PC-9 (cell line): Measurements from ENCODE around the gene SPATA20. TPM values are rescaled to one million over a fixed set of nuclear protein-coding genes. Genes with fewer than 3 reads are reported as not detected.

Experiments used
- BruUV-seq: library from RNA; stranded (reverse); fragments of 400-500 nt; replicated peaks from 2 replicates; lab custom pipeline; 2021; lab: Mats Ljungman, UMichigan
- CTCF ChIA-PET: fragments of 300-600 bp; sonication (Branson Sonifier 250); formaldehyde crosslinking; loops from one replicate; lab custom pipeline; 2022; ENCODE audit warnings: antibody characterized with exemption; lab: Charles Lee
- POLR2A ChIA-PET: fragments of 300-600 bp; sonication (Branson Sonifier 250); formaldehyde crosslinking; loops from one replicate; lab custom pipeline; 2022; ENCODE audit warnings: antibody characterized with exemption; ENCODE audit not compliant: unreplicated experiment; lab: Charles Lee
- DNase-seq, 2 experiments: peaks; one replicate each; pipeline versions ENCODE4 v3.0.0 to v3.0.0-alpha.2; 2015 to 2022; ENCODE audit warnings: mixed read lengths in 1 of 2
- H2AFZ ChIP-seq: fragments of 200-600 bp; sonication (generic); 2 replicates; pipeline ENCODE4 v1.8.1; 2017; ENCODE audit warnings: antibody characterized with exemption
- H3F3A ChIP-seq: fragments of 200-600 bp; sonication (generic); 2 replicates; pipeline ENCODE4 v1.8.1; 2017; ENCODE audit warnings: antibody characterized with exemption, mild to moderate bottlenecking, low read depth; ENCODE audit not compliant: insufficient read depth
- H3K27ac ChIP-seq: fragments of 200-600 bp; sonication (generic); 2 replicates; pipeline ENCODE4 v1.6.1; 2016; ENCODE audit warnings: mixed run types
- H3K27me3 ChIP-seq: fragments of 200-600 bp; sonication (generic); 2 replicates; pipeline ENCODE4 v1.6.1; 2016; ENCODE audit warnings: low read depth, mixed run types; ENCODE audit not compliant: insufficient read depth
- H3K36me3 ChIP-seq: fragments of 200-600 bp; sonication (generic); 2 replicates; pipeline ENCODE4 v1.6.1; 2016; ENCODE audit warnings: low read depth, mixed run types
- H3K4me1 ChIP-seq: fragments of 200-600 bp; sonication (generic); replicated peaks from 2 replicates; pipeline ENCODE4 v1.6.1; 2016; ENCODE audit warnings: mixed run types; ENCODE audit not compliant: insufficient read depth
- H3K4me2 ChIP-seq: fragments of 200-600 bp; sonication (generic); 2 replicates; pipeline ENCODE4 v1.6.1; 2017; ENCODE audit warnings: mixed run types
- H3K4me3 ChIP-seq: fragments of 200-600 bp; sonication (generic); 2 replicates; pipeline ENCODE4 v1.6.1; 2016; ENCODE audit warnings: mixed run types
- H3K79me2 ChIP-seq: fragments of 200-600 bp; sonication (generic); 2 replicates; pipeline ENCODE4 v1.6.1; 2017; ENCODE audit warnings: low read depth, mixed run types
- H3K9me2 ChIP-seq: fragments of 200-600 bp; sonication (generic); 2 replicates; pipeline ENCODE4 v1.8.1; 2017; ENCODE audit warnings: mild to moderate bottlenecking; ENCODE audit not compliant: insufficient read depth
- H3K9me3 ChIP-seq: fragments of 200-600 bp; sonication (generic); 2 replicates; pipeline ENCODE4 v1.8.1; 2016; ENCODE audit warnings: low read depth; ENCODE audit not compliant: insufficient read depth
- H4K20me1 ChIP-seq: fragments of 200-600 bp; sonication (generic); 2 replicates; pipeline ENCODE4 v1.8.1; 2017; ENCODE audit not compliant: insufficient read depth
- CTCF ChIP-seq: fragments of 200-600 bp; sonication (generic); conservative IDR thresholded peaks from 2 replicates; pipeline ENCODE4 v1.6.1; 2017; ENCODE audit warnings: mixed run types, antibody characterized with exemption, mild to moderate bottlenecking, moderate library complexity
- EZH2 ChIP-seq: fragments of 200-600 bp; sonication (generic); IDR thresholded peaks from 2 replicates; pipeline ENCODE4 v1.8.0; 2017; ENCODE audit warnings: antibody characterized with exemption, low read depth
- intact Hi-C: fragments of 100-400 bp; cut with micrococcal nuclease; formaldehyde crosslinking; loops from one replicate; pipeline ENCODE4 v1.10.0; 2022; ENCODE audit not compliant: unreplicated experiment
- total RNA-seq: library from RNA; stranded (reverse); gene quantifications from 2 replicates; pipeline ENCODE4 v1.2.3, GENCODE V29; 2021

SPATA20 gene
- total RNA-seq, 1 experiment from 2014 or later, result 41.5 TPM

GRCh38 chr17:50532452-50533024 lies 14.4 kb upstream of the SPATA20 start, which contains the start of gene EPN3:
EPN3 (plus strand) TSS chr17:50532735; CDS start chr17:50536557, 3,822 bp downstream.
- Histone ChIP-seq H3K4me2 (peak within 1 kb of the TSS; percentile 80), H3K4me3 (peak within 1 kb of the TSS; percentile 89), H2AFZ (peak within 1 kb of the TSS; percentile 76), H3K4me1 (peaks cover 42% of the 10 kb centered on the region), H4K20me1 (no peaks in the 10 kb centered on the region; the same call in 1 of the 2 replicates), H3F3A (peaks cover 21% of the 10 kb centered on the region), H3K36me3 (peaks cover 4% of the 10 kb centered on the region; the same call in 1 of the 2 replicates), H3K27me3 (no peaks in the 10 kb centered on the region), H3K9me3 (no peaks in the 10 kb centered on the region), H3K79me2 (peaks cover 35% of the 10 kb centered on the region), H3K9me2 (no peaks in the 10 kb centered on the region), H3K27ac (peak within 1 kb of the TSS; percentile 51)
- BruUV-seq, result no TSS peak
- ChIA-PET CTCF (no interaction called here), POLR2A (interaction anchor here (0.6 kb wide), 1 partner anchor 184 kb away, joined by 7 read pairs; no protein-coding TSS in a partner anchor)
- intact Hi-C loops, result loop anchor here (2.0 kb wide), 1 partner anchor 22 kb away; no protein-coding TSS in a partner anchor
- peak; percentile 80 for DNase-seq
- TF ChIP-seq CTCF (no peak), EZH2 (no peak)

- ChIA-PET POLR2A (interaction anchor here (0.5 to 0.6 kb wide), 3 partner anchors 10 to 183 kb away, joined by 3 to 7 read pairs (median 5); no protein-coding TSS in a partner anchor), CTCF (interaction anchor here (0.6 to 1.0 kb wide), 3 partner anchors 36 to 229 kb away, joined by 4 to 11 read pairs (median 9); no protein-coding TSS in a partner anchor)
- peak overlapping the region; percentile 80 for H3K4me2 ChIP-seq
- H3K9me3 ChIP-seq, result no peaks in the 10 kb centered on the region
- H3K79me2 ChIP-seq, result peaks cover 35% of the 10 kb centered on the region
- intact Hi-C loops, result loop anchor here (2.0 kb wide), 1 partner anchor 22 kb away; no protein-coding TSS in a partner anchor
- H3K27me3 ChIP-seq, result no peaks in the 10 kb centered on the region
- H3F3A ChIP-seq, result peaks cover 21% of the 10 kb centered on the region
- H3K27ac ChIP-seq, result no peak overlapping the region
- H3K36me3 ChIP-seq, result peaks cover 4% of the 10 kb centered on the region; the same call in 1 of the 2 replicates
- no peaks in the 10 kb centered on the region for H3K9me2 ChIP-seq
- TF ChIP-seq EZH2, result no peak
- no peak for TF ChIP-seq CTCF
- H3K4me1 ChIP-seq, result peaks cover 42% of the 10 kb centered on the region
- DNase-seq, result no peak
- H2AFZ ChIP-seq, result peak overlapping the region; percentile 76; the same call in 1 of the 2 replicates
- no peaks in the 10 kb centered on the region; the same call in 1 of the 2 replicates for H4K20me1 ChIP-seq
- BruUV-seq, result no TSS peak
- H3K4me3 ChIP-seq, result peak overlapping the region; percentile 89
Observed at GRCh38 chr17:50533185-50533584, 13.8 kb upstream of the SPATA20 start.

GRCh38 chr17:50533720-50534148 lies 13.2 kb upstream of the SPATA20 start:
- H2AFZ ChIP-seq, result 0 out of 2 replicates have a peak overlapping the region, but pooled peaks have one; percentile 0
- H3K4me1 ChIP-seq, result peaks cover 42% of the 10 kb centered on the region
- no peaks in the 10 kb centered on the region for H3K9me3 ChIP-seq
- POLR2A ChIA-PET, result interaction anchor here (0.5 to 0.6 kb wide), 2 partner anchors 10 to 17 kb away, joined by 3 to 5 read pairs; no protein-coding TSS in a partner anchor
- peak overlapping the region; percentile 51 for H3K27ac ChIP-seq
- peak overlapping the region; percentile 80 for H3K4me2 ChIP-seq
- no peaks in the 10 kb centered on the region; the same call in 1 of the 2 replicates for H4K20me1 ChIP-seq
- peaks cover 35% of the 10 kb centered on the region for H3K79me2 ChIP-seq
- CTCF ChIA-PET, result interaction anchor here (0.6 to 1.0 kb wide), 2 partner anchors 36 to 166 kb away, joined by 4 to 9 read pairs; no protein-coding TSS in a partner anchor
- no peaks in the 10 kb centered on the region for H3K9me2 ChIP-seq
- H3K4me3 ChIP-seq, result peak overlapping the region; percentile 89
- H3F3A ChIP-seq, result peaks cover 21% of the 10 kb centered on the region
- BruUV-seq, result no TSS peak
- intact Hi-C loops, result loop anchor here (1.0 to 2.0 kb wide), 3 partner anchors 23 to 51 kb away; no protein-coding TSS in a partner anchor
- H3K27me3 ChIP-seq, result no peaks in the 10 kb centered on the region
- peak; percentile 51 to 52 for DNase-seq
- peaks cover 4% of the 10 kb centered on the region; the same call in 1 of the 2 replicates for H3K36me3 ChIP-seq
- TF ChIP-seq CTCF (no peak), EZH2 (no peak)
